ENCODE results near the gene CRCP. TPM values are rescaled to one million over a fixed set of nuclear protein-coding genes. Genes with fewer than 3 reads are reported as not detected.
A peak's percentile ranks its signal among the peaks of the same experiment; 100 is the strongest.
"Not testable (repeated sequence)": the region's sequence is repeated elsewhere in the genome, so short reads cannot be mapped to it uniquely, and the experiment has no call there.

Gene CRCP
- total and polyA plus RNA-seq, 10 donors, result 11.5 to 46.2 (median 41.7) TPM

GRCh38 chr7:66150471-66150870, 35.8 kb downstream of the CRCP start:
- peaks cover 0 to 94% (median 51%) of the 10 kb centered on the region in 6 donors for H3K36me3 ChIP-seq
- no peaks in the 10 kb centered on the region for H3K27me3 ChIP-seq (replicated peaks in 1 of 7)
- peak overlapping the region in 3 of 8 donors; percentile 2 to 44 (median 2) for H3K4me3 ChIP-seq
- intact Hi-C loops (cut with DNase I; ENCODE audit: low total_unique reads), result no loop called here
- H3K27ac ChIP-seq, result peak overlapping the region; percentile 46 to 90 (median 80)
- DNase-seq, result no peak
- WGBS, 5 donors, result 32 to 47% (median 37%) methylated on average over 3 of the region's 3 CpGs
- H3K9me3 ChIP-seq, result no peaks in the 10 kb centered on the region
- H3K4me1 ChIP-seq, result peaks cover 7 to 70% (median 30%) of the 10 kb centered on the region in 6 donors
- TF ChIP-seq CTCF (IDR thresholded peaks at IDR 0.05 in 8 of 11, conservative IDR thresholded peaks at IDR 0.05 in 3 of 11), result no peak
- peak in 1 of 3 donors; percentile 57 for TF ChIP-seq POLR2AphosphoS5 (IDR thresholded peaks at IDR 0.05)

GRCh38 chr7:66152371-66153191, 37.9 kb downstream of the CRCP start:
- H3K9me3 ChIP-seq, result peaks cover 0 to 2% (median 0%) of the 10 kb centered on the region in 8 donors
- intact Hi-C loops (cut with DNase I; ENCODE audit: low total_unique reads), result no loop called here
- peaks cover 7 to 57% (median 30%) of the 10 kb centered on the region in 6 donors for H3K4me1 ChIP-seq
- TF ChIP-seq POLR2A (IDR thresholded peaks at IDR 0.05) (no peak), POLR2AphosphoS5 (IDR thresholded peaks at IDR 0.05) (no peak), CTCF (IDR thresholded peaks at IDR 0.05 in 8 of 11, conservative IDR thresholded peaks at IDR 0.05 in 3 of 11) (no peak)
- peaks cover 0 to 94% (median 50%) of the 10 kb centered on the region in 6 donors for H3K36me3 ChIP-seq
- H3K27me3 ChIP-seq (replicated peaks in 1 of 7), result no peaks in the 10 kb centered on the region
- peak overlapping the region; percentile 3 to 90 (median 80) for H3K27ac ChIP-seq
- WGBS, 5 donors, result 53 to 80% (median 73%) methylated on average over 12 of the region's 12 CpGs
- peak overlapping the region in 5 of 8 donors; percentile 2 to 46 (median 16) for H3K4me3 ChIP-seq
- DNase-seq, result no peak

- no peak for DNase-seq
- Histone ChIP-seq H3K4me1 (peaks cover 7 to 46% (median 25%) of the 10 kb centered on the region in 6 donors), H3K36me3 (peaks cover 0 to 95% (median 57%) of the 10 kb centered on the region in 6 donors), H3K27ac (peak overlapping the region in 3 of 8 donors; percentile 82 to 90 (median 83)), H3K9me3 (peaks cover 0 to 14% (median 3%) of the 10 kb centered on the region in 8 donors), H3K27me3 (replicated peaks in 1 of 7) (no peaks in the 10 kb centered on the region), H3K4me3 (peak overlapping the region in 1 of 8 donors; percentile 46)
- TF ChIP-seq POLR2AphosphoS5 (IDR thresholded peaks at IDR 0.05) (peak in 1 of 3 donors; percentile 13), POLR2A (IDR thresholded peaks at IDR 0.05) (no peak)
- intact Hi-C loops (cut with DNase I; ENCODE audit: low total_unique reads), result no loop called here
- WGBS, 5 donors, result 92 to 98% (median 96%) methylated on average over 11 of the region's 11 CpGs
Observed at GRCh38 chr7:66153691-66154090, 39.0 kb downstream of the CRCP start.

- peaks cover 0 to 93% (median 58%) of the 10 kb centered on the region in 6 donors for H3K36me3 ChIP-seq
- intact Hi-C loops (cut with DNase I; ENCODE audit: low total_unique reads), result not testable (repeated sequence)
- 94 to 99% (median 97%) methylated on average over 7 of the region's 7 CpGs for WGBS, 5 donors
Observed at GRCh38 chr7:66156035-66156434, 41.4 kb downstream of the CRCP start.

GRCh38 chr7:66157060-66157459, 42.4 kb downstream of the CRCP start:
- DNase-seq, result no peak
- H3K9me3 ChIP-seq, result peaks cover 0 to 31% (median 20%) of the 10 kb centered on the region in 8 donors
- no peaks in the 10 kb centered on the region for H3K27me3 ChIP-seq (replicated peaks in 1 of 7)
- intact Hi-C loops (cut with DNase I; ENCODE audit: low total_unique reads), result no loop called here
- H3K36me3 ChIP-seq, result peaks cover 0 to 84% (median 55%) of the 10 kb centered on the region in 6 donors
- no peak for TF ChIP-seq POLR2AphosphoS5 (IDR thresholded peaks at IDR 0.05)
- TF ChIP-seq CTCF (IDR thresholded peaks at IDR 0.05 in 8 of 11, conservative IDR thresholded peaks at IDR 0.05 in 3 of 11), result no peak
- no peak for TF ChIP-seq POLR2A (IDR thresholded peaks at IDR 0.05)
- H3K4me3 ChIP-seq, result no peak overlapping the region
- WGBS, 5 donors, result 71 to 84% (median 74%) methylated on average over 3 of the region's 3 CpGs
- H3K27ac ChIP-seq, result no peak overlapping the region
- H3K4me1 ChIP-seq, result peaks cover 0 to 16% (median 2%) of the 10 kb centered on the region in 6 donors

More at GRCh38 chr7:66156035-66156434, 41.4 kb downstream of the CRCP start:
- not testable (repeated sequence) for H3K27me3 ChIP-seq (replicated peaks in 1 of 7); DNase-seq; H3K4me3 ChIP-seq; H3K27ac ChIP-seq
- Histone ChIP-seq H3K9me3 (peaks cover 0 to 31% (median 20%) of the 10 kb centered on the region in 8 donors), H3K4me1 (peaks cover 0 to 24% (median 7%) of the 10 kb centered on the region in 6 donors)

Measured in spleen (tissue), 11 donors.